Adipose tissue (tissue), 3 donors: Measurements from ENCODE around the gene SLITRK6. TPM values are rescaled to one million over a fixed set of nuclear protein-coding genes. Genes with fewer than 3 reads are reported as not detected.

Source experiments
- H3K27ac ChIP-seq: one replicate; pipeline ENCODE4 v1.5.1; 2013; ENCODE audit warnings: low read depth, low read length
- WGBS, 3 donors: extraction: QIAGEN DNeasy Blood & Tissue Kit; methylation state at CpG; one replicate each; pipeline ENCODE4 v1.1.7; 2013; 5-methylcytosine and 5-hydroxymethylcytosine counted together
- polyA plus RNA-seq, 3 donors: library from polyadenylated mRNA; stranded (reverse); fragments of 200-250 nt; gene quantifications; one replicate each; pipeline ENCODE4 v1.2.3, GENCODE V29; 2013
- donor health status: healthy with polysubstance abuse.
- donor health status: Bipolar disorder and iron deficiency.
- donor health status: healthy.

Gene SLITRK6, protein sequence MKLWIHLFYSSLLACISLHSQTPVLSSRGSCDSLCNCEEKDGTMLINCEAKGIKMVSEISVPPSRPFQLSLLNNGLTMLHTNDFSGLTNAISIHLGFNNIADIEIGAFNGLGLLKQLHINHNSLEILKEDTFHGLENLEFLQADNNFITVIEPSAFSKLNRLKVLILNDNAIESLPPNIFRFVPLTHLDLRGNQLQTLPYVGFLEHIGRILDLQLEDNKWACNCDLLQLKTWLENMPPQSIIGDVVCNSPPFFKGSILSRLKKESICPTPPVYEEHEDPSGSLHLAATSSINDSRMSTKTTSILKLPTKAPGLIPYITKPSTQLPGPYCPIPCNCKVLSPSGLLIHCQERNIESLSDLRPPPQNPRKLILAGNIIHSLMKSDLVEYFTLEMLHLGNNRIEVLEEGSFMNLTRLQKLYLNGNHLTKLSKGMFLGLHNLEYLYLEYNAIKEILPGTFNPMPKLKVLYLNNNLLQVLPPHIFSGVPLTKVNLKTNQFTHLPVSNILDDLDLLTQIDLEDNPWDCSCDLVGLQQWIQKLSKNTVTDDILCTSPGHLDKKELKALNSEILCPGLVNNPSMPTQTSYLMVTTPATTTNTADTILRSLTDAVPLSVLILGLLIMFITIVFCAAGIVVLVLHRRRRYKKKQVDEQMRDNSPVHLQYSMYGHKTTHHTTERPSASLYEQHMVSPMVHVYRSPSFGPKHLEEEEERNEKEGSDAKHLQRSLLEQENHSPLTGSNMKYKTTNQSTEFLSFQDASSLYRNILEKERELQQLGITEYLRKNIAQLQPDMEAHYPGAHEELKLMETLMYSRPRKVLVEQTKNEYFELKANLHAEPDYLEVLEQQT
- polyA plus RNA-seq, result under 1 TPM; 0.03 to 0.22 (median 0.08) TPM

DNA sequence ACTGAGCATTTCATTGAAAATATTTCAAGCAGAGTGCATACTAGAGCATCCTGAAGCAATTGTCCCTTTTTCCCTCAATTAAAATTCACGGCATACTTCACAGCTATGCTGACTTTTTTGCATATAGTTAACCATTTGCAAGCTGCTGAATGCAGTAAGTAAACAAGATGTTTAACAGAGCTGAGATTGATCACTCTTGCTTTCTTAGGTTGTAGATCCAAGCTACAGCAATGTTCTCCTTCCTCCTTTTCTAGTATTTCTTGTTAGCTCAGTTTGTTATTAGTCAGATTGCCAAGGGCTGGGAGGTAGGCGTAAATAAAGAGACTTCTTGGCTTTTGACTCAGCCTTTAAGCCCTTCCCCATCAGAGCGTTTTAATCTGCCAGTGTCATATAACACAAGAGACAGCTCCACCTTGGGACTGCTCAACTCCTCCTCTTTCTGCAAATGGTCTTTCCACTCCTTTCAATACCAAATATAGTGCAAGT lies at the start of gene SLITRK6:
Gene SLITRK6, minus strand, starts transcription at position 323 of the 486 bp plus-strand sequence. CDS start 2,911 bp downstream, outside the sequence.
- no peak within 1 kb of the TSS for H3K27ac ChIP-seq
- WGBS, 3 donors, result 4 to 37% (median 18%) methylated on average over 3 of the region's 3 CpGs

DNA sequence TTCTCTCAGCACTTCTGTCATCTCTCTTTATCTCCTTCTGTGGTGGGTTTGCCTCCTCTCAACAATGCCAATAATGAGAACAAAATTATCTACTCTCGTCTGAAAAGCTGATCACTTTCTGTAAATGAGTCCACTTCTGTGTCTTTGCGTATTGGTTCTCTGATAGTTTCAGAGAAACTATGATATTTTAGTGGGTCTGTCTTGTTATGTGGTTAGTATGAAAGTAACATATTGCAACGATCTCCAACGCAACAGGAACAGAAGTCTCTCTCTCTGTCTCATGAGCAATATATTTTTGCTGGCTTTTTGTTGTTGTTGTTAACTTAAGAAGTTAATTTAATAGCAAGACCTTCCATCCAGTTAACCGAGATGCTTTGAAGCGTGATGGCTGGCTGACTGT lies 47.8 kb upstream of the SLITRK6 start:
- WGBS, 3 donors, result 79 to 84% (median 83%) methylated on average over 6 of the region's 6 CpGs

DNA sequence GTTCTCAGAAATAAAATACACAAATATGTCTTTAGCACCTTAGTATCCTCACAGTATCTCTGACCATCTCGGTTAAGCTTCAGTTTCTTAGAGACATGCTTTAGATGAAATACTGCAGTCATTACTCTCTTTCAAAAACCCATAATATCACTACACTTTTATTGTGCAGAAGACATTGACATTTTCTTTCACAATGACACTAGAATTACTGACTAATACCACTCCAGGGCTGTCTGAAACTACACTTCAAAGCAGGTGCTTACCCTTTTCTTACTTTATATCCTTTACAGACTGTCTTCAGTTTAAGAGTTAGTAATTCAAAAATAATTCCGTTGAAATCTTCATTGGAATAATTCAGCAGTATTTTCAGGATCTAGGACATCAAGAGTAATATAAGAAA lies 42.2 kb upstream of the SLITRK6 start:
- WGBS, 3 donors, result 39 to 52% (median 40%) methylated on average over 2 of the region's 2 CpGs
- H3K27ac ChIP-seq, result no peak overlapping the region

More for the DNA sequence above, 47.8 kb upstream of the SLITRK6 start:
- no peak overlapping the region for H3K27ac ChIP-seq

DNA sequence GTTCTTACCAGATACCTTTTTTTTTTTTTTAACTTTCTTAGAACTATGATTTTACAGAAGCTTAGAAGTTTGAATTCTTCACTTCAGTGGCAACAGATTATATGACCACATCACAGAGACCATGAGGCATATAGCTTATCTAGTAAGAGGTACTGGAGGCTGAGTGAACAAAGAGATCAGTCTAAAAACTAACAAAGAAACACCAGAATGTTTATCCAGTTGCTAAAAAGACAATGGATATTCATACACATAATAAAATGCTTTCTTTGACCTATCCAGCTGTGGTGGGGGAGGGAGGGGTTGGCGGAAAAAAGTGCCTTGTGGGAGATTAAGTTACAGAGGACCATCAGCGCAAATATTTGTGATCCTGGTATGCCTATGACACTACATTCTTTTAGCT lies 34.7 kb upstream of the SLITRK6 start:
- H3K27ac ChIP-seq, result no peak overlapping the region
- WGBS, 3 donors, result 93 to 97% (median 94%) methylated on average over 2 of the region's 2 CpGs

DNA sequence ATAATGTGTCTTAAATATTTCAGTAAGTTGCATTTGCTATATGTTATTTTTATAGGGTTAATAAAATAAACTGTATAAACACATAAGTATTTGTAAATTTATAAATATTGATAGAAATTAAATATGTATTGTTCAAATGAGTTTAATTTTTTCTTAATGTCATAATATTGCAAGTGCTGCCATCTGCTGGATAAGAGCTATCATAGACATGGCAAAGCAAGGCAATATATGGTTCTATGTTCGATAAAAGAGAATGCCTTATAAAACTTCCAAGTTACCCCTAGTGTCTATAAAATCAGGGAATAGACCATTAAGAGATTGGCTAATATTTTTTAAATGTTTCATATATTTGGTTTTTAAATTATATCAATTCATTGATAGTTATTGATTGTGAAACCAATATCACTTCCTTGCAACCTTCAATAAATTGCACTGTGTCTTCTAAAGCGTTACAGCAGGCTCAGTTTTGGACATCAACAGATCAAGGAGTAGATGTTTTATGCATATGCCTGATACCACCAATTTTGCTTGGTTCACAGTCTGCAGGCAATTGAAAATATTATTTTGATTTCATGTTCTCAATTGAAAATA lies 29.0 kb upstream of the SLITRK6 start:
- WGBS, 3 donors, result 51 to 59% (median 58%) methylated on average over 2 of the region's 2 CpGs
- H3K27ac ChIP-seq, result no peak overlapping the region

DNA sequence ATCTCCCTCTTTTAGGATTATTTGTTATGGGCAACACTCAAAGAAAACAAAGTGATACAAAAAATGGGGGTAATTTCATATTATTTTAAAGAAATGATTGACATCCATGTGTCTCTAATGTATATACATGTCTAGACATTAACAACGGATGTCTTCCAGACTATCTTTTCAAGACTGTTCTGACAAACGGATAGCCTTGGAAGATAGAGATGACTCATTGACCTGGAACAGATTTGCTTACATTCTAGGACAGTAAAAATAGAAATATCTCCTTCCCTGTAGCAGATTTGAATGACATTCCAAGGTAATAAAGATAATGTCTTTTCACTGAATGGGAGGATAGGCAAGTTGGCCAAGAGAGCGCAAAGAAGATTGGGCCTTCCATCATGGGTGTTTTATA lies 26.2 kb upstream of the SLITRK6 start:
- WGBS, 3 donors, result 67 to 76% (median 67%) methylated on average over 3 of the region's 3 CpGs

DNA sequence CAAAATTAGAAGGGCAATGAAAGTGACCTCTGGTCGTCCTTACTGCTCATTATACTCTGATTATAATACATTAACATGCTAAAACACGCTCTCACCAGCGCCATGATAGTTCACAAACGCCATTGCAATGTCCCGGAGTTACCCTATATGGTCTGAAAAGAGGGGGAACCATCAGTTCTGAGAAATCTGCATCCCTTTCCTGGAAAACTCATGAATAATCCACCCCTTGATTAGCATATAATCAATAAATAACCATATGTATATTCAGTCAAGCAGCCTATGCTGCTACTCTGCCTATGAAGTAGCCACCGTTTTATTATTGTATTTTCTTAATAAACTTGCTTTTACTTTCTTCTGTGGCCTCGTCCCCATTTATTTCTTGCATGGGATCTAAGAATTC lies 24.6 kb upstream of the SLITRK6 start:
- 85 to 86% (median 86%) methylated on average over 7 of the region's 7 CpGs for WGBS, 3 donors
- no peak overlapping the region for H3K27ac ChIP-seq

More for the DNA sequence above, 26.2 kb upstream of the SLITRK6 start:
- no peak overlapping the region for H3K27ac ChIP-seq

DNA sequence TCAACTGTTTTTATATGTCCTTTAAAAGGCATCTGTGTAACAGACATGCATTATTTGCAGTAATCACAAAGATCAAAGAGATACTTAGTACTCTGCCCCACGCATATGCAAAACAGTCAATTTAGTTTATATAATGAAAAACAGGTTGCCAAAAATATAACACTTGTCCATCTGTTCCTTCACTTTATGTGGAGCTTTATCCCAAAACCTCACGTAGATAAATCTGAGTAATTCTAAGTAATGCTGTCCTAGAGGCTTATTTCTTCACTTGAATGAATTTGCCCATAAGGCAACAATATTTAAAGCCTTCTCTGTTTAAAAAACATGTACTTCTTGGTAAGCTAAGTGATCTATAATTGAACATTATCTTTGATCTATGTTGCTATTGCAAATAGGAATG lies 20.3 kb upstream of the SLITRK6 start:
- no peak overlapping the region for H3K27ac ChIP-seq
- 71 to 87% (median 84%) methylated on average over 2 of the region's 2 CpGs for WGBS, 3 donors

DNA sequence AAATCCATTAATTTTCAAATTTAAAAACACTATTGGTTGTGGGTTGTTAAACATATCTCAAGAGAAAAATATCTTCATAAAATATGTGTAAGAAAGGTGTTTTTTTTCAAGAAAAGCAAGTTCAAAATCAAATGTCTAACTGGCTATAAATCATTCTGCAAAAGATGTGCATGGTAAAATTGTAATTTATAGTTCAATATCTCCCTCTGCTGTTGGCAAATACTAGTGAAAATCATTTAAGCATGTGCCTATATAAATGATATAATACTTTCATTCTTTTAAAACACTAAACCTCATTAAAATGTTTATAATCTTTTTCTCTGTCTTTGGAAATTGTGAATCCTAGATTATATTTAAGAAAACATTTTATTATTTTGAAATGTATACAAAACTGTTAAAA lies 17.2 kb upstream of the SLITRK6 start:
- H3K27ac ChIP-seq, result no peak overlapping the region

DNA sequence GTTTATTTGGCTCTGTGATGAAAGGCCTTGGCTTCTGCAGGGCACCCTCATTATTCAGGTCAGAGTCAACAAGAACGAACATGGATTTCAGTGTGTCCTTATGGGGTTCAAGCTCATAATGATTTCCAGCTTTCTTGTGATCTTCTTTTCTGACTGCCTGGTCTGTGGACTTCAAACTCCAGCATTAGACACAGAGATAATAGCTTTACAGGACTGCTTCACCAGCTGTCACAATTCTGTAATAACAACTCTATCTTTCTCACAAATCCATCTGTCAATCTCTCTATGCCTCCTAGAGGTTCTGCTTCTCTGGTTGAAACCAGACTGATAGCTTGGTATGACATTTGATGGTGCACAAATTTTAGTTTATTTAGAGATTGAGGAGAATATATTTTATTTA lies 13.1 kb upstream of the SLITRK6 start:
- 75 to 91% (median 84%) methylated on average over 1 of the region's 1 CpG for WGBS, 3 donors
- no peak overlapping the region for H3K27ac ChIP-seq

DNA sequence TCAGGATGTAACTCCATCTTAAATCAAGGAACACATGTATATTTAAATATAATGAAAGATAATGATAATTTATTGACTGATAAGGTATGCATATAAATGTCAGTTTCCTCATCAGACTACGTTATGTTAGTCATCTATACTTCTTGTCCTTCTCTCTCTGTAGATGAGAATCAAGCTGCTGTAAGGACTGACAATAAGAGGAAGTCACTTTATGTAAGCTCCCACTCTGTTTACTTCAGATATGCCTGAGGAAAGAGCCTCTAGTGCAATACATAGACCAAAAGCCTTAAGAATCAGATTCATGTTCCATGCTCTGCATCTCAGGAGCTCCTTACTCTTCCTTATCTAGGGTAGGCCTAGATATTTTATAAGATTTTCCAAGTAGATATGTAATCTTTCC lies 9.6 kb upstream of the SLITRK6 start:
- 30 to 43% (median 33%) methylated on average over 1 of the region's 1 CpG for WGBS, 3 donors
- H3K27ac ChIP-seq, result no peak overlapping the region

DNA sequence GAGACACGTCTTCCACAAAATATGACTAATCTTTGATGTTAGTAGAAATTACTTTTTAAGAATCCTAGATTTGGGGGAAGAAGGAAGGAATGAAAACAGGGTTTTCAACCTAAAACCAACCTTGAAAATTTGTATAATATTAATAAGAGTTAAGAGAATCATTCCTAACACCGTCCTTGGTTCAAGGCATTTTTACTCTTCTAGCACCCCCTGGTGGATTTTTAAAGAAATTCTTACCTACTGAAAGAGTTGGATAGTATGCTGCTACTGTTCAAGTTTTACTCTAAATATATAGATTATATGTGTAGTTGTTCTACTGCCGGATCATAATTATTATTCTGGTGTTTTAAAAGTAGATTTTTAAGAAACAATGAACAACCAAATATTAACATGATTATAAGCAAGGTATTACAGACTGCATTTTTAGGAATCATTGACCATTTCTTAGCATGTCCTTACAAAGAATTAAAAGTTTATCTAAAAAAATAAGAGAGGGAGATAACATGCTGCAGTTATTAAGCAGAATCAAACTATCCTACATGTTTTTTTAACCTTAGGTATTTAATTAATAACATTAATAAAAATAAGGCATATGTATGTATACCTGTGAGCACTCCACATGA lies 7.4 kb upstream of the SLITRK6 start:
- whole genome bisulfite sequencing, 3 donors, result 15 to 24% (median 21%) methylated on average over 3 of the region's 3 CpGs
- H3K27ac ChIP-seq, result no peak overlapping the region

DNA sequence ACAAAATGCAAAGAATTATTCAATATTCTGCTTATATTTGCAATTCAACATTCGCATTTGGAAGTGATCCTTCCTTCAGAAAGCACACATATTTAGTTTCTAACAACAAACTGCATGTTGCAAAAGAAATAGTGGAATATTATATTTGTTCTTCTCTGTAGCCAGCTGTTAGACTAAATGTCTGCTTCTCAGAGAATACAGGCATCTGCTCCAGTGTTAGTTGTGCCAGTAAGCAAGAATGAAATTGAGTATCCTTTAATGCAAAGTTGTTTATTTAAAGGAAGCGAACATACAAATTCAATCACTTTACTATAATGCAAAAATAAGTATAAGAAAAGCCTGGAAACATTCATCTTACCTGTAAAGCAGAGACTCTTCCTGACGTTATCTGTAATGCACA lies 663 bp downstream of the SLITRK6 start:
- H3K27ac ChIP-seq, result no peak overlapping the region
- WGBS, 3 donors, result 41 to 56% (median 54%) methylated on average over 3 of the region's 3 CpGs

DNA sequence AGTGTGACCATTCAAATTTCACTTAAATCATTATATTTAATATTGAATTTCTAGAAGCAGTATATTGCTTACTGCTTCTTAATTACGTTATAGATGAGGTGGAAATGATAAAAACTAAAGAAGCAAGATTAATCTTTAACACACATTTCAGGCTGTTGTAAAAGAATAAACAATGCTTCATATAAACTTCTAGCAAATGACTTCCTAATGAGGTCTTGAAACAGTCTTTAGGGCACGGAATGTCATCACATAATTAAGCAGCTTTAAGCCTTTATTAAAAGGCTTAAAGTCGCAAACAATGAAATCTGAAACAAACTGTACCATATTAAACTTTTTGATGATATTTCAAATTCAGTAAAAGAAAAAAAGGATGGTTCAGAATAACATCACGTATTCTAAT lies 1.9 kb downstream of the SLITRK6 start:
- H3K27ac ChIP-seq, result no peak overlapping the region
- 42 to 64% (median 62%) methylated on average over 4 of the region's 4 CpGs for WGBS, 3 donors

DNA sequence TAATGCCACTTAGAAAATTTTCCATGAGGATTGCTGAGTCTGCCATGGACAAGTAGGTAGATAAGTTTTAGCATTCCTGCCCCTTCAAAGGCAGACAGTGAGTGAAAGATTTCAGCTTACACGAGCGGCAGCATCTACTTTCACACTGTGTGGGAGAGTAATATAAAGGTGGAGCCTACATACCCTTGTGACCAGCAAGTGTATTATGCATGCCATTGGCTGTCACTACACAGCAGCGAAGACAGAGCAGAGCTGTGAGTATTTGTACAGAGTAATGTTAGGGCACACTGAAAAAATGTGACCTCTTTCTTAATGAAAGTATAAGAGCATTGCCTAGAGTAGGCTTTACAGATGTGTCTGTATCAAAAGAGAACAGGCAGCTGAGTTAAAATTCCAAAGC lies 14.0 kb downstream of the SLITRK6 start:
- WGBS, 3 donors, result 65 to 77% (median 75%) methylated on average over 3 of the region's 3 CpGs
- H3K27ac ChIP-seq, result no peak overlapping the region

DNA sequence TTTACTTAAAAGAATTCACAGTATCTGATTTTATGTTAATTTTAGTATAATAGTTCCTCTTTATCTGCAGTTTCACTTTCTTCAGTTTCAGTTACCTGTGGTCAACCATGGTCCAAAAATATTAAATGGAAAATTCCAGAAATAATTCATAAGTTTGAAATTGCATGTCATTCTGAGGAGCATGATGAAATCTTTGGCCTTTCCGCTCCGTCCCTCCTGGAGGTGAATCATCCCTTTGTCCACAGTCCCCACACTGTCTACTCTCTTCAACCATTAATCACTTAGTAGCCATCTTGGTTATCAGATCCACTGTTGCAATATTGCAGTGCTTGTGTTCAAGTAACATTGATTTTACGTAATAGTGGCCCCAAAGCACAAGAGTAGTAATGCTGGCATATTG lies 26.9 kb downstream of the SLITRK6 start:
- WGBS, 3 donors, result 64 to 74% (median 69%) methylated on average over 3 of the region's 3 CpGs
- H3K27ac ChIP-seq, result no peak overlapping the region

DNA sequence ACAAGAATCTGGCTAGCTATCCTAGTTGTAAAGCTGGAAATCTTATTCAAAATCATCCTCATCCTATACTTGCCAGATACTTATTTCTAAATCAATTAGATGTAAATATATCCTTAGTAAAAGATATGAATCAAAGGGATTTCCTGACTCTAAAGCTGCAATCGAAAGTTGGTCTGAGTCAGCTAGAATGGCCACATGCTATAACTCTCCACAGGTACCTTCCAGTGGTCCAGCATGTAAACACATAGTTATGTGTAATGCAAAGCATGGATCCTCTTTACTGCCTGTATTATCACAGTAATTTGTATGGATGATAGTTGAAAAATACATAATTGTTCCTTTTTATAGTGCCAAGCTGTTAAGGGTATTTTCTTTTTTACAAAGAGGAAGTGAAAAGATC lies 27.4 kb downstream of the SLITRK6 start:
- WGBS, 3 donors, result 35 to 53% (median 40%) methylated on average over 1 of the region's 1 CpG
- H3K27ac ChIP-seq, result no peak overlapping the region

DNA sequence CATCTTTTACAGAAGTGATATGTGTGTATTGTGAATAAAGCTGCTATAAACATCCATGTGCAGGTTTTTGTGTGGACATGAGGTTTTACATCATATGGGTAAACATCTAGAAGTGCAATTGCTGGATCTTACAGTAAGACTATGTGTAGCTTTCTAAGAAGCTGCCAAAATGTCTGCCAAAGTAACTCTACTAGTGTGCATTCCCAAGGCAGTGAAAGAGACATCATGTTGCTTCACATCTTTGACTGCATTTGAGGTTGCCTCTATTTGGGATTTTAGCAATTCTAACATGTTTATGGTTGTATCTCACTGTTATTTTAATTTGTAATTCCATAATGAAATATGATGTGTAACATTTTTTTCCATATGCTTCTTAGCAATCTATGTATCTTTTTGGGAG lies 30.3 kb downstream of the SLITRK6 start:
- H3K27ac ChIP-seq, result no peak overlapping the region

DNA sequence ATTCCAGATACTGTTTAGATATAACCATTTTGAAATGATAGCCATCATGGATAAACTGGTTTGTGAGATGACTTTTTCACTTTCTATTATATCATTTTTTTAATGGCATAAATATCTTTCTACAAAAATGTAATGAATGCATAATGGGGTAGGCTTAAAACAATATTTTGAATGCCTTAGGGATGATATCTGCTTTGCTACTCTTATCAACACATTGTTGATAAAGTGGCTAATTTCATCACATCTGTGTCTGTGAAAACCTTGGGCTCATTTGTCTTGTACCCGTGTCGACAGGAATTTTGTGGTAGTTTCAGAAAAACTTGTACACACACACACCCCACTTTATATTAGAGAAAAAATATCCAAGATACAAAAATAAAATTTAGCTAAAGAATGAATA lies 44.1 kb downstream of the SLITRK6 start:
- WGBS, 3 donors, result 50 to 78% (median 72%) methylated on average over 2 of the region's 2 CpGs
- H3K27ac ChIP-seq, result no peak overlapping the region
